SU-DHL-6 (cell line): Measurements from ENCODE around the gene ACSM2A.
"Not testable (repeated sequence)": the region's sequence is repeated elsewhere in the genome, so short reads cannot be mapped to it uniquely, and the experiment has no call there.

ENCODE experiments used
- EZH2phosphoT487 ChIP-seq: fragments of 200-600 bp; sonication (generic), shearing (Covaris generic); conservative IDR thresholded peaks from 2 replicates; pipeline ENCODE4 v1.6.1; 2018; ENCODE audit warnings: mild to moderate bottlenecking, antibody characterized with exemption, low read length, moderate library complexity, mixed read lengths
- TF ChIP-seq, protein P1 (sequence below): fragments of 200-600 bp; sonication (generic); IDR thresholded peaks from one replicate; pipeline ENCODE4 v1.5.1; 2017; ENCODE audit warnings: antibody characterized with exemption, mild to moderate bottlenecking, low read length, moderate library complexity; ENCODE audit not compliant: insufficient read depth, poor library complexity, severe bottlenecking

DNA sequence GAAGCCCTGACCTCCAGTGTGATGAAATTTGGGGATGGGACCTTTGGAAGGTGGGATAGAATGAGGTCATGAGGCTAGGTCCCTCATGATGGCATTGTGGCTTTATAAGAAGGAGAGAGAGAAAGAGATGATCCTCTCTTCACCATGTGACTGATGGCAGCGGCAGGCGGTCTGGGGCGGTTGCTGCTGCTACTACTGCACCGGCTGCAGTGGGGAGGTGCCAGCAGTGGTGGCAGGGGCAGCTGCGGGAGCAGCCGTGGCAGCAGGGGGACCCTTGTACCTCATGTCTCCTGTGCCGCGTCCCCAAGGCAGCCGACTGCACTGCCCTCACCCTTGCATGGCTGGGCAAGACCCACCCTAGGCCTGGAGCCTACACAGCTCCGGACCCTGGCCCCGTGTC lies 40.1 kb downstream of the ACSM2A start:
- TF ChIP-seq, protein P1, sequence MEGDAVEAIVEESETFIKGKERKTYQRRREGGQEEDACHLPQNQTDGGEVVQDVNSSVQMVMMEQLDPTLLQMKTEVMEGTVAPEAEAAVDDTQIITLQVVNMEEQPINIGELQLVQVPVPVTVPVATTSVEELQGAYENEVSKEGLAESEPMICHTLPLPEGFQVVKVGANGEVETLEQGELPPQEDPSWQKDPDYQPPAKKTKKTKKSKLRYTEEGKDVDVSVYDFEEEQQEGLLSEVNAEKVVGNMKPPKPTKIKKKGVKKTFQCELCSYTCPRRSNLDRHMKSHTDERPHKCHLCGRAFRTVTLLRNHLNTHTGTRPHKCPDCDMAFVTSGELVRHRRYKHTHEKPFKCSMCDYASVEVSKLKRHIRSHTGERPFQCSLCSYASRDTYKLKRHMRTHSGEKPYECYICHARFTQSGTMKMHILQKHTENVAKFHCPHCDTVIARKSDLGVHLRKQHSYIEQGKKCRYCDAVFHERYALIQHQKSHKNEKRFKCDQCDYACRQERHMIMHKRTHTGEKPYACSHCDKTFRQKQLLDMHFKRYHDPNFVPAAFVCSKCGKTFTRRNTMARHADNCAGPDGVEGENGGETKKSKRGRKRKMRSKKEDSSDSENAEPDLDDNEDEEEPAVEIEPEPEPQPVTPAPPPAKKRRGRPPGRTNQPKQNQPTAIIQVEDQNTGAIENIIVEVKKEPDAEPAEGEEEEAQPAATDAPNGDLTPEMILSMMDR: not testable (repeated sequence)
- not testable (repeated sequence) for TF ChIP-seq EZH2phosphoT487
